Activated CD4-positive, alpha-beta T cell treated with anti-CD3 and anti-CD28 coated beads, Interleukin-2, amount 10 ng/mL, durations not matched to agents 7 days and 5 days (primary cell): Measurements from ENCODE around the gene ST6GALNAC5. TPM values are rescaled to one million over a fixed set of nuclear protein-coding genes. Genes with fewer than 3 reads are reported as not detected.

ENCODE experiments used
- CTCF ChIA-PET: fragments of 350-600 bp; sonication (Branson Sonifier 250); formaldehyde crosslinking; loops from one replicate; lab custom pipeline; 2021; ENCODE audit warnings: antibody characterized with exemption; lab: Charles Lee
- POLR2A ChIA-PET: fragments of 350-600 bp; sonication (Branson Sonifier 250); formaldehyde crosslinking; loops from one replicate; lab custom pipeline; 2021; ENCODE audit warnings: antibody characterized with exemption; lab: Charles Lee
- DNase-seq: peaks from one replicate; pipeline ENCODE4 v3.0.0-alpha.2; 2020
- H3K27ac Mint-ChIP-seq: one replicate; pipeline ENCODE4 v1.8.0; 2021; ENCODE audit warnings: mild to moderate bottlenecking, moderate library complexity, mixed read lengths
- H3K27me3 Mint-ChIP-seq: one replicate; pipeline ENCODE4 v1.8.0; 2021; ENCODE audit warnings: mixed read lengths
- H3K36me3 Mint-ChIP-seq: one replicate; pipeline ENCODE4 v1.8.0; 2021; ENCODE audit warnings: low read depth, mixed read lengths
- H3K4me1 Mint-ChIP-seq: one replicate; pipeline ENCODE4 v1.8.0; 2021; ENCODE audit warnings: mixed read lengths
- H3K4me3 Mint-ChIP-seq: one replicate; pipeline ENCODE4 v1.8.0; 2021; ENCODE audit warnings: mild to moderate bottlenecking, moderate library complexity, mixed read lengths
- H3K9me3 Mint-ChIP-seq: one replicate; pipeline ENCODE4 v1.8.0; 2021; ENCODE audit warnings: mixed read lengths
- total RNA-seq, 2 experiments: library from RNA; stranded (reverse); gene quantifications; one replicate each; pipeline ENCODE4 v1.2.3, GENCODE V29; 2021

ST6GALNAC5 gene
- total RNA-seq, 2 experiments from 2014 or later, result not detected

DNA sequence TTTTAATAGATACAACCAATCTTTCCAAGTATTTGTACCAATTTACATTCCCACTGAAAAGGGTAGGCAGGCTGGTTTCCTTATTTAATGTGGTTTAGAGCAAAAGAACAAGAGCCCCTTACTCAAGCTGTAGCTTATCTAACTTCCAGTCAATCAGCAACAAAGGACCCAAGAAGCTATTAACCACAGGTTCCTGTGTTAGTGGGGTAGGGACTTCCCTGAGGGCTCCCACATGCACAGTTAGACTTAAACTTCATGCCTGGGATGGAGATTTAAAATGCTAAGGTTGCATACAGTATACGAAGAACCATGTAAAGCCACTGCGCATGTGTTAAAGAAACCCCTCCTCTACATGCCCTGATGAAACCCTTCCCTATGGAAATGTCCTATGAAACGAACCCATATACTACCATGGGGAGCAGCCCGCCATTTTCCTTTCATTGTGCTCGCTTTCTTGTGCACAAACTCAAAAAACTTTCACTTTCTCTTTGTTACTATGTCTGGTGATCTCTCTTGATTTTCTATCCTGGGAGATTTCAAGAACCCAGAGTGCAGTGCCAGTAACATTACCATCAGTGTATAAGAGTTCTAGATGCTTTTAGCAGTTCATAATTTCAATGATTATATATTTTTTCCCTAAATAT, 23.3 kb upstream of the ST6GALNAC5 start:
- ChIA-PET POLR2A (no interaction called here), CTCF (interaction anchor here (0.6 kb wide), 1 partner anchor 849 kb away, joined by 3 read pairs; no protein-coding TSS in a partner anchor)
- Mint-ChIP-seq H3K27ac (no peak overlapping the region), H3K36me3 (no peaks in the 10 kb centered on the region), H3K9me3 (peaks cover 2% of the 10 kb centered on the region), H3K4me3 (no peak overlapping the region), H3K4me1 (peaks cover 10% of the 10 kb centered on the region), H3K27me3 (no peaks in the 10 kb centered on the region)
- no peak for DNase-seq

DNA sequence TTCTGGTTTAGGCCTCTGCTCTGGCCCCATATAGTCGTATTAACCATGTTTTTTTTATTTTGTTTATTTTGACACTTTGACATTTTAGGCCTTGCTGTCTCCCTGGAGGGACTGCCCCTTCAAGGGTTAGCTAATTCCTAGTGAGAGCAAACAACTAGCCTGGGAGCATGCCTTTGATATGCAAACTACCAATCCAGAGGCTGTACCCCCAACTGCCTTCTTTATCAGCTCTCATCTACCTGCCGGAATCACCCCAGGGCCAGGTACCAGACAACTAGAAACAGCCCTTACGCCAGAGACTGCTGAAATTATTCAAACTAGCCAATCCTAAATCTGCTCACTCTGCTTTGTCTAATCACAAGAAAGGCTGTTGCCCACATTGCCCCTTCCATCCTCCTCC, 13.0 kb upstream of the ST6GALNAC5 start:
- Mint-ChIP-seq H3K4me1 (no peaks in the 10 kb centered on the region), H3K27me3 (peaks cover 14% of the 10 kb centered on the region), H3K4me3 (no peak overlapping the region), H3K36me3 (no peaks in the 10 kb centered on the region), H3K9me3 (no peaks in the 10 kb centered on the region), H3K27ac (no peak overlapping the region)
- DNase-seq, result no peak
- ChIA-PET CTCF (interaction anchor here (0.7 kb wide), 1 partner anchor 1625 kb away, joined by 3 read pairs; no protein-coding TSS in a partner anchor), POLR2A (no interaction called here)

DNA sequence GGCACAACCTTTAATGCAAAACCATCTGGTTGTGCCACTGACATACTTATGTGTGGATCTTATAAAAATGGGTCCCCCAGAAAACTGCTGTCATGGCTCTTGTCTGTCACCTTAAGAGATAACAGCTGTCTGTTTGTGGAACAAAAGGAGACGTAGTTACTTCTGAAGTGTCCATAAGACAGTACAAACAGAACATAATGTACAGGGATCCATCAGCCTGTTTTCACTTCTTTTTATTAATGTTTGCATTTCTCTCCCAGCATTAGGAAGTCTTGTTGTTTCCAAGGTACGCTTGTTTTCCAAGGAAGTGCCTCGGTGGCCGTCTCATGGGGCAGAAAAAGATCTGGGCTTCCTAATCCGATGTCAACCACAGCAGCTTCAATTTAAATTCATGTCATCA, 11.2 kb upstream of the ST6GALNAC5 start:
- Mint-ChIP-seq H3K9me3 (no peaks in the 10 kb centered on the region), H3K27me3 (peaks cover 16% of the 10 kb centered on the region), H3K36me3 (no peaks in the 10 kb centered on the region), H3K4me3 (no peak overlapping the region), H3K4me1 (no peaks in the 10 kb centered on the region), H3K27ac (no peak overlapping the region)
- no peak for DNase-seq
- CTCF ChIA-PET, result no interaction called here
- POLR2A ChIA-PET, result no interaction called here

DNA sequence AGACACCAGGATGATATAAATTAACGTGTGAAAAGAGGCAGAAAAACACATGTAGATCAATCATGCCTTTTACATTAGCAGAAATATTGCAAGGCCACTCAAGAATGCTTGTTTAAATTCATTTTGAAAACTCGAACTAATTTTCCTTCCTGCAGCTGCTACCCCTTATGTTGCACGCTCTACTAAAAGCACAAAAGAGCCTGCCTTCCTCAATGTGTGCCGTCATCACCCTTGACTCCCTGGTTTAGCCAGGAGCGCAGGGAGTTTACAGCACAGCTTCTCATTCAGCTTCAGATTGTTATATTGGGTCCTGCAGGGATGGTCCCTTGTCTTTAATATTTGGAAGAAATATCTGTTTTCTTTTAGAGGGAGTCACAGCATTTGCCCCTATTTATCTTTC, 10.1 kb upstream of the ST6GALNAC5 start:
- Mint-ChIP-seq H3K27me3 (peaks cover 12% of the 10 kb centered on the region), H3K27ac (no peak overlapping the region), H3K9me3 (no peaks in the 10 kb centered on the region), H3K4me3 (no peak overlapping the region), H3K36me3 (no peaks in the 10 kb centered on the region), H3K4me1 (no peaks in the 10 kb centered on the region)
- POLR2A ChIA-PET, result no interaction called here
- CTCF ChIA-PET, result no interaction called here
- no peak for DNase-seq

DNA sequence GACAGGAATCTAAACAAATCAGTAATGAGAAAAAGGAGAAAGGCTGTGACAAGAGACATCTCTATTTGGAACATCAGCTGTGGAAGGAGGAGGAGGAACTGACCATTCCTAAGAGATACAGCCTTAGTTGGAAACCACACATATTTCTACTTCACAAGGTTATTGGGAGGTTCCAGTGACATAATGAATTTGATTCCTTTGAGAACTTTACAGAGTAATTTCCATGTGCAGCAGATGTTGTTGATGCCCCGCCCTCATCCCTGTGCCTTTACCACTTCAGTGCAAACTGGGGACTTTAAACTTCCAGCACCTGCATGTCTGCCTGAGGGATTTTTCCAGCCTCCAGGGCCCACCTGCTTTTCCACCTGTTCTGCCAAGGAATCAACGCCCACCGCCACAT, 9.3 kb upstream of the ST6GALNAC5 start:
- POLR2A ChIA-PET, result no interaction called here
- no peak for DNase-seq
- Mint-ChIP-seq H3K27me3 (peaks cover 16% of the 10 kb centered on the region), H3K9me3 (no peaks in the 10 kb centered on the region), H3K27ac (no peak overlapping the region), H3K4me3 (no peak overlapping the region), H3K4me1 (no peaks in the 10 kb centered on the region), H3K36me3 (no peaks in the 10 kb centered on the region)
- CTCF ChIA-PET, result no interaction called here

DNA sequence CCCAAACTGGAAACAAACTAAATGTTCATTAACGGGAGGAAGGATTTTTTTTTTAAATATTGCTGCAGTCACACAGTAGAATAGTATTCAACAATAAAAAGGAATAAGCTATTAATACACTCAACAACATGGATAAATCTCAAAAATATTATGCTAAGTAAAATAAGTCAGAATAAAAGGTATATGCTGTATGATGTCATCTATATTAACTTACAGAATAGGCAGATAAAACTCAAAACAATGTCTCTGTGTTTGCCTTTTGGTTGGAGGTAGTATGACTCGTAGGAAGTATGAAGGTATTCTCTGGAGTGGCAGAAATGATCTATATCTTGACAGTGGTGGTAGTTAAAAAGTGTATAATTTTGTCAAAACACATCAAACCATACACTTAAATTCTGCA, 6.1 kb upstream of the ST6GALNAC5 start:
- H3K27ac Mint-ChIP-seq, result no peak overlapping the region
- CTCF ChIA-PET, result no interaction called here
- H3K4me3 Mint-ChIP-seq, result no peak overlapping the region
- DNase-seq, result no peak
- no peaks in the 10 kb centered on the region for H3K9me3 Mint-ChIP-seq
- no peaks in the 10 kb centered on the region for H3K4me1 Mint-ChIP-seq
- H3K27me3 Mint-ChIP-seq, result peaks cover 37% of the 10 kb centered on the region
- POLR2A ChIA-PET, result no interaction called here
- H3K36me3 Mint-ChIP-seq, result no peaks in the 10 kb centered on the region

DNA sequence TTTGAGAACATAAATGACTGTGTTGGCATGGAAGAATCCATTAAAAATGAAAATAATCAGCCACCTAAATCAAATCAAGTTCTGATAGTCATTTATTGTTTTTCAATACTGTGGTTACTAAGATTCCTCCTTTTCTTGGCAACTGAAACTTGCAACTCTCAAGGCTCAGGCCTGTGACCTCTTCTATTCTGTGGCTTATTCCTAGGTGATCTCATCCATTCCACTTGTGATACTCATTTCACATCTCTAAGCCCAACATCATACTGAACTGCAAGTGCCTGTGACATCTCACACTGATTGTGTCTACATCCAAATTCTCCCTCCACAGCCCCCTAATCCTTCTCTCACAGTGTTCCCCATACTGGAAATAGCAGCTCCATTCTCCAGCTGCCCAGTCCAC, 4.8 kb upstream of the ST6GALNAC5 start:
- peaks cover 4% of the 10 kb centered on the region for H3K4me1 Mint-ChIP-seq
- peaks cover 40% of the 10 kb centered on the region for H3K27me3 Mint-ChIP-seq
- POLR2A ChIA-PET, result no interaction called here

DNA sequence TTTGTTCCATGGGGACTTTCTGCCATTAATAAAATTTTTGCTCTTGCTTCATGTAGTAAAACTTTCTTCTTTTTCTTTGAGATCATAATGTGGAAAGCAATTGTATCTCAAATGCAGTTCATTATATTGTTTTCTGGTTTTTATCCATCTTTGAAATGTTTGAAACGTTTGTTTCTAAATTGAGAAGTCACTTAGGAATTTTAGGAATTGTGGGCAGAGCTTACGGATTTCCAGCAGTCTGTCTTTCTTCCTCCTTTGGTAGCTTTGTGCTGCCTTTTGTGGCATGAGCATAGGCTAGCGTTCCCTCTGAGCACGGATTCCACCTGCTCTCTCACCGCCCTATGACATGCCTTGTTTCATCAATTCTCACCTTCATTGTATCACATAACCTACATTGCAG, 2.9 kb upstream of the ST6GALNAC5 start:
- DNase-seq, result no peak
- Mint-ChIP-seq H3K9me3 (no peaks in the 10 kb centered on the region), H3K27me3 (peaks cover 52% of the 10 kb centered on the region), H3K4me3 (no peak overlapping the region), H3K4me1 (peaks cover 9% of the 10 kb centered on the region), H3K27ac (no peak overlapping the region), H3K36me3 (no peaks in the 10 kb centered on the region)
- CTCF ChIA-PET, result no interaction called here
- POLR2A ChIA-PET, result no interaction called here

More for the DNA sequence above, 4.8 kb upstream of the ST6GALNAC5 start:
- H3K4me3 Mint-ChIP-seq, result no peak overlapping the region
- H3K27ac Mint-ChIP-seq, result no peak overlapping the region
- CTCF ChIA-PET, result no interaction called here
- no peak for DNase-seq
- no peaks in the 10 kb centered on the region for H3K9me3 Mint-ChIP-seq
- no peaks in the 10 kb centered on the region for H3K36me3 Mint-ChIP-seq

DNA sequence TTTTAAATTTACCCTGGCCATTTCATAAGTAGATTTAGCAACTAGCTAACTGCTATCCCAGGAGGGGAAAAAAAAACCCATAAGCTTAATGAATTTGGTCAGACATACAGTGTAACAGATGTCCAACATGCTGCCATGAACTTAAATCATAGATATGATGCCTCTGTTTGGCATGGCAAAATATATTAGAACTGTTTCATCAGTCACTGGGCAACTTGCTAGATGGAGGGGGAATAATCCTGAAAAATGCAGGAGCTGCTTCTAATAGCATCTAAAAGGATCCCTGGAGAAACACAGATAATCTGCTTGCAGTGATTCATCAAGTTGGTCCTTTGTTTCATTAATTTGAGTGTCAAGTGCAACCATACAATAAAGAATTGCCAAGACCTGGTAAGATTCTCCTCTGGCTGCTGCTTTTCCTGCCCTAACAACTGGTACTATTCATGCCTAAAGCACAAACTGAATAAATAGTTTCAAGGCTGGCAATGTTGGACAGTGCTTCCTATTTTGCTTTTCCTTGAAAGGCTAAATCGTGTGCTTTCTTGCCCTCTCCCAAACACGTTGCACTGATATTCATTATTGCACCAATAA, 1.5 kb upstream of the ST6GALNAC5 start:
- ChIA-PET CTCF (interaction anchor here (0.9 to 1.3 kb wide), 2 partner anchors 59 to 684 kb away, joined by 3 read pairs; no protein-coding TSS in a partner anchor), POLR2A (no interaction called here)
- H3K4me3 Mint-ChIP-seq, result no peak overlapping the region
- H3K4me1 Mint-ChIP-seq, result peaks cover 9% of the 10 kb centered on the region
- H3K36me3 Mint-ChIP-seq, result no peaks in the 10 kb centered on the region
- H3K27me3 Mint-ChIP-seq, result peaks cover 64% of the 10 kb centered on the region
- DNase-seq, result no peak
- H3K27ac Mint-ChIP-seq, result no peak overlapping the region
- H3K9me3 Mint-ChIP-seq, result no peaks in the 10 kb centered on the region

DNA sequence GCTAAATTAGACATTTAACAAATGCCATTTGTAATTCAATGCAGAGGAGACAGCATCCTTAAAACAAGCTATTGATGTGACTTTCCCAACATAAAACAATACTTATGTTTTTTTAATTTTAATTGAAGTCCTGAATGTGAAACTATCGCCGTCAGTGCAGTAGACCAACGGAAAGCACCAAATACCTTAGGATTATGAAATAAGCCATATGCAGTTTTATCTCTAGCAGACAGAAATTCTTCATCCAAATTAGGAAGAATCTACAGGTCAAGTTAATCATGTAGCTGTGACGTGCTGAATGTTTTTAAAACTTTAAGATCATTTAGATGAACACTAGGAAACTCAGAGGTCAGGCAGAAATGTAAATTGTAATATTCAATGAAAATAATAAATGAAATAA, 714 bp upstream of the ST6GALNAC5 start:
- DNase-seq, result no peak
- H3K4me3 Mint-ChIP-seq, result no peak overlapping the region
- H3K4me1 Mint-ChIP-seq, result peaks cover 9% of the 10 kb centered on the region
- no peaks in the 10 kb centered on the region for H3K36me3 Mint-ChIP-seq
- peaks cover 71% of the 10 kb centered on the region for H3K27me3 Mint-ChIP-seq
- no peaks in the 10 kb centered on the region for H3K9me3 Mint-ChIP-seq
- ChIA-PET CTCF (interaction anchor here (1.3 kb wide), 1 partner anchor 59 kb away, joined by 3 read pairs; no protein-coding TSS in a partner anchor), POLR2A (no interaction called here)
- no peak overlapping the region for H3K27ac Mint-ChIP-seq

DNA sequence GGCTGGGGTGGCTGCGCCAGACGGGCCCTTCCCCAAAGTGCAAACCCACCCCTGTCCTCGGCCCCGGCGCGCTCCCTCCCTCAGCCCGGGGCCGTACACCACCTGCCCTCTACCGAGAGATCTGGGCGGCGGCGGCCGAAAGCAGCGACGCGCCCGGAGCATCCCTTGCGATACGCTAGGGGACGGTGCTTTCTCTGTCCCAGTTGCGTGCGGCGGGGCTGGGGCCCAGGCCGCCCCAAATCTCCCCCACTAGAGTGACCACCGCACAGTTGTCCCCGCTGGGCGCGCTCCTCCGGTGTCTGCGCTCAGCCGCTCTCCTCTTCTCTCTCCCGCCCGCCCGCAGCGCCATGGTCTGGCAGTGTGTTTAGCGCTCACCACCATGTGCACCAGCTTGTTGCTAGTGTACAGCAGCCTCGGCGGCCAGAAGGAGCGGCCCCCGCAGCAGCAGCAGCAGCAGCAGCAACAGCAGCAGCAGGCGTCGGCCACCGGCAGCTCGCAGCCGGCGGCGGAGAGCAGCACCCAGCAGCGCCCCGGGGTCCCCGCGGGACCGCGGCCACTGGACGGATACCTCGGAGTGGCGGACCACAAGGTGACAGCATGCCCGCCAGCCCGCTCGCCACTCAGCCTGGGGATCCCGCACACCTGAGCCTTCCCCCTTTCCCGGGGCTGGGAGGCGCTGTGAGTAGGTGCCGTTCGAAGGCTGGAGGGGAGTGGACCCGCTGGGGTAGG, 1.0 kb downstream of the ST6GALNAC5 start:
- Mint-ChIP-seq H3K27me3 (peaks cover 74% of the 10 kb centered on the region), H3K36me3 (no peaks in the 10 kb centered on the region), H3K27ac (peak overlapping the region; percentile 57), H3K4me1 (peaks cover 9% of the 10 kb centered on the region), H3K9me3 (no peaks in the 10 kb centered on the region), H3K4me3 (peak overlapping the region; percentile 66)
- POLR2A ChIA-PET, result no interaction called here
- CTCF ChIA-PET, result interaction anchor here (1.5 kb wide), 1 partner anchor 18 kb away, joined by 4 read pairs; no protein-coding TSS in a partner anchor
- DNase-seq, result no peak

DNA sequence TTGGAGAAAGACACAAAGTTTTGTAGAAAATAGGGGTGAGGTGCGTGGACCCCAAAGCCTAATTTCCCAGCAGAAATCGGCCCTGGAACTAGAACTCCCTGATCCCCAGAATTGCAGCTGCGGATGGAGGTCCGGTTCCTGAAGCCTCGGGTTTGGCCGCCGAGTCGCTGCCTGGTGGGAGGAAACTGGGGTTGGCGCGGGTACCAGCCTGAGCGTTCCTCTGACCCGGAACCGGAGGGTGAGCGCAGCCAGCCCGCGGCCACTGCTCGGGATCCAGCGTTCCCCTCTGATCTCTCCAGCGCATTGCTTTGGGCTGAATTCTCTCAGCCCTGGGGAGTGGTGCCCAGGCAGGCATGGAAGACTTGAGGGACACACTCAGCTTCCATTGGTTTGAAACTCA, 1.6 kb downstream of the ST6GALNAC5 start:
- POLR2A ChIA-PET, result no interaction called here
- H3K27me3 Mint-ChIP-seq, result peaks cover 76% of the 10 kb centered on the region
- H3K36me3 Mint-ChIP-seq, result no peaks in the 10 kb centered on the region
- H3K9me3 Mint-ChIP-seq, result no peaks in the 10 kb centered on the region
- no peak overlapping the region for H3K4me3 Mint-ChIP-seq
- H3K4me1 Mint-ChIP-seq, result peaks cover 9% of the 10 kb centered on the region
- no peak for DNase-seq
- H3K27ac Mint-ChIP-seq, result no peak overlapping the region
- CTCF ChIA-PET, result interaction anchor here (1.5 kb wide), 1 partner anchor 17 kb away, joined by 4 read pairs; no protein-coding TSS in a partner anchor

DNA sequence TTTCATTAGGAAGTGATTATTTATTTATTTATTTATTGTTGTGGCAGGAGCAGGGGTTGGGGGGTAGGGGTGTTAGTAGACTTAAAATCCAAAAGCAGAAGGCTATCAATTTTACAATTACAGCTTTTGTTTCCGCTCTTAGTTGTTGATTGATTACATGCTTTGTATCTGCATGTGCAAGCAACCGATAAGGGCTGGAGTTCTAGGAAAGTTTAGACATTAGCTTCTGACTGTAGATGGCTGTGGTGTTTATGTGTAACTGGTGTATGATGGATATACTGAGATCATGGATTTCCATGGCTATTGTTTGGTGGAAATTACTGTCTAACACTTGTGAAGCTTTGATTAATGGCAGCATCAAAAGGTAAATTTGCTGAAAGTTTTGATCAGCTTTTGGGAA, 2.8 kb downstream of the ST6GALNAC5 start:
- Mint-ChIP-seq H3K4me3 (no peak overlapping the region), H3K36me3 (no peaks in the 10 kb centered on the region), H3K9me3 (no peaks in the 10 kb centered on the region), H3K27me3 (peaks cover 69% of the 10 kb centered on the region), H3K4me1 (peaks cover 9% of the 10 kb centered on the region), H3K27ac (no peak overlapping the region)
- CTCF ChIA-PET, result no interaction called here
- no peak for DNase-seq
- POLR2A ChIA-PET, result no interaction called here
